Ishikawa (cell line): Measurements from ENCODE around the gene SNX11.

Experiments
- CEBPB ChIP-seq: IDR thresholded peaks from 2 replicates; pipeline ENCODE4 v1.6.1; 2012
- CREB1 ChIP-seq: IDR thresholded peaks from 2 replicates; pipeline ENCODE4 v1.6.1; 2012; ENCODE audit warnings: low read depth
- EGR1 ChIP-seq: IDR thresholded peaks from 2 replicates; pipeline ENCODE4 v1.6.1; 2012
- EP300 ChIP-seq: IDR thresholded peaks from 2 replicates; pipeline ENCODE4 v1.6.1; 2012; ENCODE audit warnings: borderline replicate concordance
- FOXM1 ChIP-seq: IDR thresholded peaks from 2 replicates; pipeline ENCODE4 v1.6.1; 2012; ENCODE audit warnings: low read depth, borderline replicate concordance
- MAX ChIP-seq: IDR thresholded peaks from 2 replicates; pipeline ENCODE4 v1.6.1; 2012
- NFIC ChIP-seq: IDR thresholded peaks from 2 replicates; pipeline ENCODE4 v1.6.1; 2012
- RAD21 ChIP-seq: IDR thresholded peaks from 2 replicates; pipeline ENCODE4 v1.6.1; 2012; ENCODE audit warnings: low read depth
- REST ChIP-seq: IDR thresholded peaks from 2 replicates; pipeline ENCODE4 v1.6.1; 2012; ENCODE audit warnings: low read depth, mild to moderate bottlenecking
- TAF1 ChIP-seq: IDR thresholded peaks from 2 replicates; pipeline ENCODE4 v1.6.1; 2012; ENCODE audit warnings: low read depth, mild to moderate bottlenecking
- USF1 ChIP-seq: IDR thresholded peaks from 2 replicates; pipeline ENCODE4 v1.6.1; 2012
- YY1 ChIP-seq: IDR thresholded peaks from 2 replicates; pipeline ENCODE4 v1.6.1; 2012; ENCODE audit warnings: low read depth
- ZBTB7A ChIP-seq: IDR thresholded peaks from 2 replicates; pipeline ENCODE4 v1.6.1; 2012; ENCODE audit warnings: low read depth

- TF ChIP-seq RAD21 (no peak), REST (no peak), EP300 (no peak), MAX (no peak), CREB1 (no peak), CEBPB (no peak), FOXM1 (no peak), YY1 (no peak), TAF1 (no peak), USF1 (no peak), EGR1 (no peak), ZBTB7A (no peak), NFIC (no peak)
Observed at GRCh38 chr17:48071654-48072053, 35.9 kb upstream of the SNX11 start.
